Endothelial cell of umbilical vein (primary cell): ENCODE data around the gene EEF1AKMT4. TPM values are rescaled to one million over a fixed set of nuclear protein-coding genes. Genes with fewer than 3 reads are reported as not detected.

Experiments used
- BruUV-seq: library from RNA; stranded (reverse); fragments of 400-500 nt; replicated peaks from 2 replicates; lab custom pipeline; 2021; lab: Mats Ljungman, UMichigan
- CTCF ChIA-PET: fragments of 300-600, 350-600 bp; sonication (Branson Sonifier 250); formaldehyde crosslinking; loops from one replicate; lab custom pipeline; 2021; ENCODE audit warnings: antibody characterized with exemption, inconsistent platforms; lab: Charles Lee
- POLR2A ChIA-PET: fragments of 300-600, 350-600 bp; sonication (Branson Sonifier 250); formaldehyde crosslinking; loops from one replicate; lab custom pipeline; 2021; ENCODE audit warnings: antibody characterized with exemption, inconsistent platforms; lab: Charles Lee
- DNase-seq: peaks from one replicate; pipeline ENCODE4 v3.0.0-alpha.2; 2011; ENCODE audit warnings: low read depth, low spot score
- FAIRE-seq: peaks from 2 replicates; lab custom pipeline; 2011; peaks lifted over from hg19 to GRCh38; lab: Jason Lieb, UNC
- H2AFZ ChIP-seq: 2 replicates; pipeline ENCODE4 v1.6.0; 2012; ENCODE audit warnings: low read depth, low read length, control low read depth, inconsistent platforms
- H3K27ac ChIP-seq: 2 replicates; pipeline ENCODE4 v1.5.1; 2011; ENCODE audit warnings: low read depth, mild to moderate bottlenecking, control low read depth, low read length, moderate library complexity; ENCODE audit not compliant: insufficient read depth
- H3K27me3 ChIP-seq, 2 experiments: 2 replicates each; pipeline versions ENCODE4 v1.6.0 to v1.6.1; 2011; ENCODE audit warnings: low read length in 2 of 2, mixed read lengths in 1 of 2; ENCODE audit not compliant: control insufficient read depth in 2 of 2, insufficient read depth in 2 of 2
- H3K36me3 ChIP-seq, 2 experiments: 2 replicates in 1 of 2; 3 replicates in 1 of 2; pipeline ENCODE4 v1.5.1; 2011; ENCODE audit warnings: low read length in 2 of 2, mild to moderate bottlenecking in 1 of 2, moderate library complexity in 1 of 2; ENCODE audit not compliant: control insufficient read depth in 2 of 2, insufficient read depth in 2 of 2; ENCODE audit errors: extremely low read depth in 1 of 2
- H3K4me1 ChIP-seq: 3 replicates; pipeline ENCODE4 v1.5.1; 2011; ENCODE audit warnings: mild to moderate bottlenecking, low read length; ENCODE audit not compliant: control insufficient read depth, insufficient read depth; ENCODE audit errors: extremely low read depth
- H3K4me2 ChIP-seq: 2 replicates; pipeline ENCODE4 v1.6.1; 2011; ENCODE audit warnings: low read length, control low read depth, mixed read lengths; ENCODE audit not compliant: insufficient read depth
- H3K4me3 ChIP-seq, 3 experiments: fragments of 200-600 bp in 1 of 3; sonication (generic), shearing (Covaris generic) in 1 of 3; replicated peaks in 1 of 3; 2 replicates each; pipeline ENCODE4 v1.5.1; 2011 to 2016; ENCODE audit warnings: control low read depth in 3 of 3, low read length in 3 of 3, mild to moderate bottlenecking in 2 of 3, inconsistent platforms in 1 of 3, low read depth in 1 of 3, moderate library complexity in 1 of 3; ENCODE audit not compliant: insufficient read depth in 1 of 3
- H3K79me2 ChIP-seq: 2 replicates; pipeline ENCODE4 v1.6.0; 2012; ENCODE audit warnings: low read length, inconsistent platforms; ENCODE audit not compliant: control insufficient read depth, insufficient read depth
- H3K9ac ChIP-seq: replicated peaks from 2 replicates; pipeline ENCODE3; 2011; ENCODE audit warnings: low read length, control low read depth; ENCODE audit not compliant: insufficient read depth; ENCODE audit errors: extremely low read depth
- H3K9me1 ChIP-seq: replicated peaks from 3 replicates; pipeline ENCODE4 v1.6.0; 2011; ENCODE audit warnings: mild to moderate bottlenecking, low read length; ENCODE audit not compliant: control insufficient read depth, insufficient read depth; ENCODE audit errors: extremely low read depth
- H3K9me3 ChIP-seq: replicated peaks from 2 replicates; pipeline ENCODE4 v1.5.1; 2012; ENCODE audit warnings: low read length, inconsistent platforms; ENCODE audit not compliant: control insufficient read depth, insufficient read depth
- H4K20me1 ChIP-seq: replicated peaks from 2 replicates; pipeline ENCODE3; 2011; ENCODE audit warnings: mild to moderate bottlenecking, low read length; ENCODE audit not compliant: control insufficient read depth, insufficient read depth; ENCODE audit errors: extremely low read depth
- CTCF ChIP-seq, 2 donors: IDR thresholded peaks; 1 replicate in 1 of 2; 2 replicates in 1 of 2; pipeline ENCODE4 v1.5.1; 2011; ENCODE audit warnings: low read length in 2 of 2, mild to moderate bottlenecking in 2 of 2, moderate library complexity in 2 of 2, control low read depth in 1 of 2, inconsistent platforms in 1 of 2, low read depth in 1 of 2; ENCODE audit not compliant: insufficient read depth in 1 of 2; ENCODE audit errors: extremely low read depth in 1 of 2
- EZH2 ChIP-seq: IDR thresholded peaks from 2 replicates; pipeline ENCODE4 v1.6.1; 2012; ENCODE audit warnings: borderline replicate concordance, low read depth, mild to moderate bottlenecking, moderate library complexity, low read length, inconsistent platforms; ENCODE audit not compliant: severe bottlenecking
- FOS ChIP-seq: IDR thresholded peaks from 2 replicates; pipeline ENCODE4 v1.6.1; 2011; ENCODE audit warnings: mild to moderate bottlenecking, low read length, moderate library complexity, borderline replicate concordance; ENCODE audit not compliant: insufficient read depth
- GATA2 ChIP-seq: IDR thresholded peaks from 2 replicates; pipeline ENCODE4 v1.7.0; 2011; ENCODE audit warnings: low read depth, mild to moderate bottlenecking, moderate library complexity, mixed read lengths, low read length; ENCODE audit not compliant: insufficient read length, insufficient read depth
- JUN ChIP-seq: IDR thresholded peaks from 2 replicates; pipeline ENCODE4 v1.6.1; 2011; ENCODE audit warnings: borderline replicate concordance, low read depth; ENCODE audit not compliant: insufficient read length, insufficient read depth
- MAX ChIP-seq: IDR thresholded peaks from 2 replicates; pipeline ENCODE4 v1.6.1; 2011; ENCODE audit not compliant: insufficient read depth, insufficient read length
- MYC ChIP-seq: IDR thresholded peaks from one replicate; pipeline ENCODE4 v1.6.1; 2011; ENCODE audit warnings: mild to moderate bottlenecking, low read depth, low read length
- POLR2A ChIP-seq: IDR thresholded peaks from 2 replicates; pipeline ENCODE4 v1.6.1; 2012; ENCODE audit warnings: low read depth, mild to moderate bottlenecking, control low read depth, low read length
- POLR2AphosphoS5 ChIP-seq: IDR thresholded peaks from 2 replicates; pipeline ENCODE4 v1.6.1; 2012; ENCODE audit warnings: low read depth, mild to moderate bottlenecking, control low read depth, low read length, moderate library complexity; ENCODE audit not compliant: insufficient read depth
- dilution Hi-C: fragments of 300-500 bp; cut with MboI; formaldehyde crosslinking; loops from one replicate; pipeline ENCODE4 v1.15.0; 2019; ENCODE audit warnings: low sequenced_read_pairs; ENCODE audit not compliant: extremely low pct_ligation_motif_present
- intact Hi-C: fragments of 100-400 bp; cut with micrococcal nuclease; formaldehyde crosslinking; loops from one replicate; pipeline ENCODE4 v1.10.0; 2022
- polyA plus RNA-seq, 4 experiments: library from polyadenylated mRNA; depleted of rRNA in 3 of 4; stranded (reverse) in 3 of 4; unstranded in 1 of 4; fragments of >200 nt; gene quantifications; 2 replicates each; pipeline versions ENCODE4 v1.2.1 to v1.2.3, GENCODE V29; 2011 to 2012; ENCODE audit warnings: missing spikeins in 1 of 4
- total RNA-seq: library from RNA; stranded (reverse); gene quantifications from 2 replicates; pipeline ENCODE4 v1.2.3, GENCODE V29; 2021

EEF1AKMT4 gene
- total and polyA plus RNA-seq, 2 donors (not counting 3 experiments of a cell fraction or from before 2014, with no cell fraction given): 3.4 to 8.0 TPM

- TF ChIP-seq POLR2AphosphoS5 (no peak), CTCF (IDR thresholded peaks at IDR 0.05; ENCODE audit: extremely low read depth in 1 of 2, insufficient read depth in 1 of 2, low read depth in 1 of 2, low read length in 2 of 2) (no peak), FOS (peak; percentile 44)
Observed at GRCh38 chr3:184234224-184234623, 15.2 kb upstream of the EEF1AKMT4 start.

GRCh38 chr3:184234671-184235380 is 14.6 kb upstream of the EEF1AKMT4 start:
- CTCF ChIA-PET: interaction anchor here (0.6 to 0.7 kb wide), 2 partner anchors 9 to 27 kb away, joined by 3 read pairs; no protein-coding TSS in a partner anchor
- POLR2A ChIA-PET: no interaction called here
- Histone ChIP-seq H3K4me3 (no peak overlapping the region), H3K9ac (no peak overlapping the region), H3K36me3 (no peaks in the 10 kb centered on the region), H3K27ac (no peak overlapping the region), H4K20me1 (no peaks in the 10 kb centered on the region), H2AFZ (no peak overlapping the region), H3K27me3 (peaks cover 23 to 31% of the 10 kb centered on the region in 2 experiments), H3K4me2 (no peak overlapping the region), H3K9me3 (no peaks in the 10 kb centered on the region), H3K9me1 (no peaks in the 10 kb centered on the region), H3K79me2 (no peaks in the 10 kb centered on the region), H3K4me1 (no peaks in the 10 kb centered on the region)
- FAIRE-seq: no peak
- TF ChIP-seq CTCF (IDR thresholded peaks at IDR 0.05; ENCODE audit: extremely low read depth in 1 of 2, insufficient read depth in 1 of 2, low read depth in 1 of 2, low read length in 2 of 2): no peak
- TF ChIP-seq POLR2A: no peak
- no peak for TF ChIP-seq POLR2AphosphoS5
- TF ChIP-seq GATA2: no peak
- no peak for TF ChIP-seq EZH2
- no peak for TF ChIP-seq FOS
- TF ChIP-seq MAX: no peak
- no peak for TF ChIP-seq MYC
- TF ChIP-seq JUN: no peak
- BruUV-seq: no TSS peak
- dilution Hi-C loops: no loop called here
- intact Hi-C loops: no loop called here
- DNase-seq: no peak

More at GRCh38 chr3:184234224-184234623, 15.2 kb upstream of the EEF1AKMT4 start:
- Histone ChIP-seq H3K4me3 (no peak overlapping the region), H3K27ac (no peak overlapping the region), H4K20me1 (no peaks in the 10 kb centered on the region), H3K9ac (no peak overlapping the region), H2AFZ (no peak overlapping the region), H3K36me3 (no peaks in the 10 kb centered on the region), H3K27me3 (peaks cover 26 to 35% of the 10 kb centered on the region in 2 experiments), H3K4me2 (no peak overlapping the region), H3K4me1 (peaks cover 4% of the 10 kb centered on the region), H3K79me2 (no peaks in the 10 kb centered on the region), H3K9me3 (no peaks in the 10 kb centered on the region), H3K9me1 (no peaks in the 10 kb centered on the region)
- intact Hi-C loops: no loop called here
- DNase-seq: peak; percentile 64
- dilution Hi-C loops: no loop called here
- ChIA-PET CTCF (no interaction called here), POLR2A (no interaction called here)
- peak; percentile 55 for FAIRE-seq
- no TSS peak for BruUV-seq
